ENCODE measurements around the gene PHLDA2.

GRCh38 chr11:2878782-2879181 lies 50.4 kb downstream of the PHLDA2 start:
- TF ChIP-seq, protein P1, sequence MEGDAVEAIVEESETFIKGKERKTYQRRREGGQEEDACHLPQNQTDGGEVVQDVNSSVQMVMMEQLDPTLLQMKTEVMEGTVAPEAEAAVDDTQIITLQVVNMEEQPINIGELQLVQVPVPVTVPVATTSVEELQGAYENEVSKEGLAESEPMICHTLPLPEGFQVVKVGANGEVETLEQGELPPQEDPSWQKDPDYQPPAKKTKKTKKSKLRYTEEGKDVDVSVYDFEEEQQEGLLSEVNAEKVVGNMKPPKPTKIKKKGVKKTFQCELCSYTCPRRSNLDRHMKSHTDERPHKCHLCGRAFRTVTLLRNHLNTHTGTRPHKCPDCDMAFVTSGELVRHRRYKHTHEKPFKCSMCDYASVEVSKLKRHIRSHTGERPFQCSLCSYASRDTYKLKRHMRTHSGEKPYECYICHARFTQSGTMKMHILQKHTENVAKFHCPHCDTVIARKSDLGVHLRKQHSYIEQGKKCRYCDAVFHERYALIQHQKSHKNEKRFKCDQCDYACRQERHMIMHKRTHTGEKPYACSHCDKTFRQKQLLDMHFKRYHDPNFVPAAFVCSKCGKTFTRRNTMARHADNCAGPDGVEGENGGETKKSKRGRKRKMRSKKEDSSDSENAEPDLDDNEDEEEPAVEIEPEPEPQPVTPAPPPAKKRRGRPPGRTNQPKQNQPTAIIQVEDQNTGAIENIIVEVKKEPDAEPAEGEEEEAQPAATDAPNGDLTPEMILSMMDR (IDR thresholded peaks at IDR 0.05) = no peak
- no peak for TF ChIP-seq POLR2A (IDR thresholded peaks at IDR 0.05)
